ENCODE measurements around the gene TXNRD2.

TXNRD2 gene

DNA sequence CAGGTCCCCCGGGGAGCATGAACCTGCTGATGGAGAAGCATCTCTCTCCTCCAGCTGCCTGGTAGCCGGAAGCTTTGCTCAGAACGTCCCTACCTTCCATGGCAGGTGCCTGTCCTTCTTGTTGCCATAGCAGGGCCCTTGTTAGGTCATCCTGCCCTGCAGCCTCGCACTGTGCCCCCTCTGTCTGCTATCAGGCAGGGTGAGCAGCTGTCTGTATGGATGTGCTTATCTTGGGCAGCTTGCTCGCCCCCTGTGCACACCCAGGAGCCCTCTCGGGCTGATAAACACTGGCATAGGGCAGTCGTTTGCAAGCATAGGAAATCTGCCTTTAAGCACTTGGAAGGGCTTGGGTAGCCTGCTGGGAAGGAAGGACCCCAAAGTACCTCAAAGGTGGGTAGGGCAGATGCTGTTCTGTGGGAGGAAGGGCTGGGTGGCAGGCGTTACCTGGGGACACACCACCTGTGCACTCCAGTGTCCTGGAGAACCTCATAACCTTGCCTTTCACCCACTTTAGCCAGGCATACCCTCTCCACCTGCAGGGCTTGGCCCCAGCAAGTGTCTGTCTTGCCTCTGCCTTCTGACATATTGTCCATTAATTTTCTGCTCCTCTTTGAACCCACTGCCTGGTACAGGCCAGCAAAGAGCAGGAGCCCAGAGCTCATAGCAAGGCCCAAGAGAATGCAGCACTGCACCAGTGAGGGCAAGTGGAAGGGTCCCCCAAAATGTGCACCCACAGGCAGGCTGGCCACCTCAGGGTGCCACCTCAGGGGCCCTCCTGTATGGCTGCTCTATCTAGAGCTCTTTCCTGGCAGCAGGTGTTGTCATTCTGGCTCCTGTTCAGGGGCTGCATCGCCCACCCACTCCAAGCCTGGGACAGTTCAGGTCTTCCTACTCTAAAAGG, 8.0 kb downstream of the TXNRD2 start:
- peak overlapping the region; percentile 26; the same call in 1 of the 2 replicates for H3K27ac ChIP-seq
- TF ChIP-seq ZFX (IDR thresholded peaks at IDR 0.05), result no peak
- TF ChIP-seq, protein P1, sequence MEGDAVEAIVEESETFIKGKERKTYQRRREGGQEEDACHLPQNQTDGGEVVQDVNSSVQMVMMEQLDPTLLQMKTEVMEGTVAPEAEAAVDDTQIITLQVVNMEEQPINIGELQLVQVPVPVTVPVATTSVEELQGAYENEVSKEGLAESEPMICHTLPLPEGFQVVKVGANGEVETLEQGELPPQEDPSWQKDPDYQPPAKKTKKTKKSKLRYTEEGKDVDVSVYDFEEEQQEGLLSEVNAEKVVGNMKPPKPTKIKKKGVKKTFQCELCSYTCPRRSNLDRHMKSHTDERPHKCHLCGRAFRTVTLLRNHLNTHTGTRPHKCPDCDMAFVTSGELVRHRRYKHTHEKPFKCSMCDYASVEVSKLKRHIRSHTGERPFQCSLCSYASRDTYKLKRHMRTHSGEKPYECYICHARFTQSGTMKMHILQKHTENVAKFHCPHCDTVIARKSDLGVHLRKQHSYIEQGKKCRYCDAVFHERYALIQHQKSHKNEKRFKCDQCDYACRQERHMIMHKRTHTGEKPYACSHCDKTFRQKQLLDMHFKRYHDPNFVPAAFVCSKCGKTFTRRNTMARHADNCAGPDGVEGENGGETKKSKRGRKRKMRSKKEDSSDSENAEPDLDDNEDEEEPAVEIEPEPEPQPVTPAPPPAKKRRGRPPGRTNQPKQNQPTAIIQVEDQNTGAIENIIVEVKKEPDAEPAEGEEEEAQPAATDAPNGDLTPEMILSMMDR (conservative IDR thresholded peaks at IDR 0.05), result no peak

DNA sequence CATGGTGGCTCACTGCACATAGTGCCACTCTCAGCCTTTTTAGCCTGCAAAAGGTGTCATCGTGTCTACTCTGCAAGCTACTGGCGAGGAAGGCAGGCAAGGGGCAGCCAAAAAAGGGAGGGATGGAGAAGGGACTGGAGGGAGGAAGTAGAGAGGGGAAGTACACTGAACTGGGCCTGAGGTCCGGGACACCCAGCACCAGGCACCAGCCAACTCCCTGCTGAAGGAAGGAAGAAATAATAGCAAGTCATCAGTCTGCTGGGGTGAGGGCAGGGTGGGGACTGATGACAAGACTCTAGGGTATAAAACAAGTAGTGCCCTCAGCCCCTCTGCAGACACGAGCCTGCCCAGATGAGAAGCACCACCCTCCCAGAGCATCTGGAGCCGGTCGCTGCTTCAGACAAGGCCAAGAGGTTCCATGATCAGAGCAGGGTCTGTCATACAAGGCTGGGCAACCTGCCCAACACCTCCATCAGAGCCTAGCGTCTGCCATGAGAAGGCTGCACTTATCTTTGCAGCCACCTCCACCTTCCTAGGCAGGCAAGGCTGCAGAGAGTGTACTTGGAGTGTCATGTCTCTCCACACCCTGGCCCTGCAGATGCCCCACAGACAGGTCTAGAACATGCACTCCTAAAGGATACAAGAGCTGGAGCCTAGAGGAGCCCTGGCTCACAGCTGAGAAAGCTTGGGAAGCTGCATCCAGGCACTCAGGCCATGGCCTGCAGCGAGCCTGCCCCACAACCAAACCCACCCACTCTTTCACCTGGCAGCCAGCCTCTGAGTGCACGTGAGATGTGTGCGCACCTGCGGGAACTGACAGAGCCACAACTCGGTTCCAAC, 9.0 kb downstream of the TXNRD2 start:
- TF ChIP-seq ZFX (IDR thresholded peaks at IDR 0.05), result no peak
- H3K27ac ChIP-seq, result no peak overlapping the region

DNA sequence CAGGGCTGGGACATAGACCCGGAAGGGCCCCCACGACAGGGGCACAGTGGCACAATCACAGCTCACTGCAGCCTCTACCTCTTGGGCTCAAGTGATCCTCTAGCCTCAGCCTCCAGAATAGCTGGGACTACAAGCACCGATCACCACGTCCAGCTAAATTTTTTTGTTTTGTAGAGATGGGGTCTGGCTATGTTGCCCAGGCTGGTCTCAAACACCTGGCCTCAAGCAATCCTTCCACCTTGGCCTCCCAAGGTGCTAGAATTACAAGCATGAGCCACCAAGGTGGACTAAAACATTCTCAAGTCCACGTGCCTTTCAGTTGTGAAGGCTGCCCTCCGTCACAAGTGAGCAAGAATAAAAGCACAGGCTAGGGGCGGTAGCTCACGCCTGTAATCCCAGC, 10.1 kb downstream of the TXNRD2 start:
- TF ChIP-seq ZFX (IDR thresholded peaks at IDR 0.05), result no peak
- TF ChIP-seq, protein P1 (conservative IDR thresholded peaks at IDR 0.05), result no peak
- no peak overlapping the region for H3K27ac ChIP-seq

DNA sequence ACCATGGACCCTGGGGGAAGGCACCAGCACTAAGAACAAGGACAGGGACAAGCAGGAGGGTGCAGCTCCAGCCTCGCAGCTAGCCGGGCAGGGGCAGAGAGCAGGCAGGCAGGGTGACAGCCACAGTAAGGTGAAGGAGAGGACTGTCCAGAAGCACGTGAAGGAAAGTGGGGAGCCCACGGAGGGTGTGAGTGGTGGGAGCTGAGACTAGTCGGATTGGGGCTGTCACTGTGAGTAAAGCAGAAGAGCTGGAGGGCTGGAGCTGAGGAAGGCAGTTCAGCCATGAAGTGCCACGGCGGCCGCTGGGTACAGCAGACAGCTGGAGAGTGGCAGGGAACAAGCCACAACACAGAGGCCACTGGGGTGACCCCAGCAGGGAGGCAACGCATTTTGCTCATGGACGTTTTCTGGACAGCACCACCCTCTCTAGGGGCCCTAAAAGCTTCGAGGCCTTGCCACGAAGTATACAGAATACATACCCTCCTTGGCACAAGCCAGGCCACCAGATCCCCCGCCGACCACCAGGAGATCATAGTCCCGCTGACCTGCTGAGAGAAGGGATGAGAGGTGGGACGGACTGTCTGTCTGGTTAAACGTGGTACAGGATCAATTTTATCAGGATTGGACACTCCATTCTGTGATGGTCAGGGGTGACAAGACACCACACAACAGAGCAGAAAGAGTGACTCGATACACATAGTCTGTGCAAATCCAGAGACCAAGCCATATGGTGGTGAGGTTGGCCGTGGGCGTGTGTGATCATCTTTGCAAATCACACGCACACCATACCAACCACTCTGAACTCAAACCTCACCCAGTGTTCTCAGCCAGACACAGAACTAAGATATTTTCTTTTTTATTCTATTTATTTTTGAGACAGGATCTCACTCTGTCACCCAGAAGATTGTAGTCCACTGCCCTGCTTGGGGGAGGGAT, 10.8 kb downstream of the TXNRD2 start:
- H3K27ac ChIP-seq, result no peak overlapping the region
- no peak for TF ChIP-seq ZFX (IDR thresholded peaks at IDR 0.05)
- TF ChIP-seq, protein P1 (conservative IDR thresholded peaks at IDR 0.05), result no peak

DNA sequence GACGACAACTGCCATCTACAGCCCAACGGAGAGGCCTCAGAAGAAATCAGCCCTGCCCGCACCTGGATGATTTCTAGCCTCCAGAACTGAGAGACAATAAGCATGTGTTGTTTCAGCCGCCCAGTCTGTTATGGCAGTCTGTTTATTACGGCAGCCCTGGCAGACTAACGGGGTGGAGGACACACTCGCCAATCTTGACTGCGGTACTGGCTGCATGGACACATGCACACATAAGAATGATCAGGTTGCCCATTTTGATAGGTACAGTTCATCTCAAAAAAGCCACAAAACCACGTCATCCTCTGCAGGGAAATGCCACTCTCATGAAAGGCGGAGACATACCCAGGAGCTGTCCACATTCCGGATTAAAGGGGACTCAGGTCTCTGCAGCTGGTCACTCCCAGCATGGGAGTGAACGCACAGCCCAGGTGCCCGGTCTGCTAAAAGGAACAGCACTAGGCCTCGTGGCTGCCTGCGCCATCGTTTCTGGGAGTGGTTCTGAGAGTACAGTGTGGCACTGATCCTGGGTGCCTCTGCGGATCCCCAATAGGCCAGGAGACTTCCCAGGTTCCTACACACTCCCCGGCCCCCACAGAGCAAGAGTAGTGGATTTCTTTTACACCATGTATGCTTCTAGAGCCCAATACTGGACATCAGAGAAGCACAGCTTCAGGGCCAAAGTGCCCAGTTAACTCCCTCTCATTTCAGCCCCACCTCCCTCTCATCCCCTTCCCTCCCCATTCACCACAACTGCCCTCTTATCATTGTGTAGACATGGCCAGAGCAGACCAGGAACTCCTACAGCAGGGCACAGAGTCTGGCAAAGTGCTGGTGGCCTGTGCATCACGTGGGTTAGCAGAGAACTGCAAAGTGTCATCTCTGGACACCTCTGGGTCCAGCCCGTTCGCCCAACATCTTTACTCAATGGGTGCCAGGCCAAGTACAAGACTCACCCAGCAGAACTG, 11.8 kb downstream of the TXNRD2 start:
- no peak overlapping the region for H3K27ac ChIP-seq
- TF ChIP-seq, protein P1 (conservative IDR thresholded peaks at IDR 0.05), result no peak
- no peak for TF ChIP-seq ZFX (IDR thresholded peaks at IDR 0.05)

DNA sequence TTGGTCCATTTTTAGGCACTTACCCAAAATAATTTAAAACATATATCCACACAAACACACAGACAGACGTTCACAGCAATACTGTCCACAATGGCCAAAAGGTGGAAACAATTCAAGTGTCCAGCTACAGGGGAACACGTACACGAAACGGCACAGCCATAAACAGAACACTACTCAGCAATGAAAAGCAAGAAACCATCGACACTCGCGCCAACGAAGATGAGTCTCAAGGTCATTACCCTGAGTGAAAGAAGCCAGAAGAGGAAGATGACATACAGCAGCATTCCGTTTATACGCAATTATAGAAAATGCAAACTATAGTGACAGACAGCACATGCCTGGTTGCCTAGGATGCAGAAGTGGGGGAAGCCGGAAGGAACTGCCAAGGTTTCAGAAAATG, 13.4 kb downstream of the TXNRD2 start:
- H3K27ac ChIP-seq, result no peak overlapping the region
- TF ChIP-seq, protein P1 (conservative IDR thresholded peaks at IDR 0.05), result no peak
- TF ChIP-seq ZFX (IDR thresholded peaks at IDR 0.05), result no peak

All from C4-2B (cell line).